ENCODE data around the gene WDR18. TPM values are rescaled to one million over a fixed set of nuclear protein-coding genes. Genes with fewer than 3 reads are reported as not detected.

WDR18 gene
- total and polyA plus RNA-seq, 2 donors (not counting 1 experiment from before 2014, with no cell fraction given): 10.0 to 42.3 TPM

- no peak for DNase-seq (ENCODE audit: low read depth in 2 of 2)
- Histone ChIP-seq H3K9me3 (ENCODE audit: control insufficient read depth, insufficient read depth, low read depth, low read length) (no peaks in the 10 kb centered on the region), H3K4me3 (replicated peaks in 1 of 4; ENCODE audit: control extremely low read depth in 1 of 4, insufficient read depth in 1 of 4, low read depth in 3 of 4, low read length in 4 of 4) (no peak overlapping the region), H3K79me2 (ENCODE audit: control insufficient read depth, insufficient read depth, low read length) (peaks cover 62% of the 10 kb centered on the region), H3K27me3 (ENCODE audit: control insufficient read depth, insufficient read depth, low read length) (no peaks in the 10 kb centered on the region), H3K9ac (ENCODE audit: insufficient read depth, low read length) (no peak overlapping the region), H3K4me2 (ENCODE audit: extremely low read depth, insufficient read depth, low read length) (no peak overlapping the region), H3K27ac (ENCODE audit: insufficient read depth, low read length) (no peak overlapping the region), H3K36me3 (ENCODE audit: control insufficient read depth, insufficient read depth, low read length) (peaks cover 10% of the 10 kb centered on the region), H3K4me1 (ENCODE audit: control insufficient read depth, extremely low read depth, insufficient read depth, low read length) (peaks cover 38% of the 10 kb centered on the region), H2AFZ (ENCODE audit: low read length) (no peak overlapping the region), H4K20me1 (ENCODE audit: control insufficient read depth, extremely low read depth, insufficient read depth, low read length) (no peaks in the 10 kb centered on the region)
- TF ChIP-seq EZH2 (IDR thresholded peaks at IDR 0.05; ENCODE audit: low read length, missing control alignments): no peak
- TF ChIP-seq, protein P1, sequence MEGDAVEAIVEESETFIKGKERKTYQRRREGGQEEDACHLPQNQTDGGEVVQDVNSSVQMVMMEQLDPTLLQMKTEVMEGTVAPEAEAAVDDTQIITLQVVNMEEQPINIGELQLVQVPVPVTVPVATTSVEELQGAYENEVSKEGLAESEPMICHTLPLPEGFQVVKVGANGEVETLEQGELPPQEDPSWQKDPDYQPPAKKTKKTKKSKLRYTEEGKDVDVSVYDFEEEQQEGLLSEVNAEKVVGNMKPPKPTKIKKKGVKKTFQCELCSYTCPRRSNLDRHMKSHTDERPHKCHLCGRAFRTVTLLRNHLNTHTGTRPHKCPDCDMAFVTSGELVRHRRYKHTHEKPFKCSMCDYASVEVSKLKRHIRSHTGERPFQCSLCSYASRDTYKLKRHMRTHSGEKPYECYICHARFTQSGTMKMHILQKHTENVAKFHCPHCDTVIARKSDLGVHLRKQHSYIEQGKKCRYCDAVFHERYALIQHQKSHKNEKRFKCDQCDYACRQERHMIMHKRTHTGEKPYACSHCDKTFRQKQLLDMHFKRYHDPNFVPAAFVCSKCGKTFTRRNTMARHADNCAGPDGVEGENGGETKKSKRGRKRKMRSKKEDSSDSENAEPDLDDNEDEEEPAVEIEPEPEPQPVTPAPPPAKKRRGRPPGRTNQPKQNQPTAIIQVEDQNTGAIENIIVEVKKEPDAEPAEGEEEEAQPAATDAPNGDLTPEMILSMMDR (conservative IDR thresholded peaks at IDR 0.05 in 1 of 2, IDR thresholded peaks at IDR 0.05 in 1 of 2; ENCODE audit: low read depth in 1 of 2, low read length in 2 of 2): no peak
Observed at GRCh38 chr19:937259-937694, 46.9 kb upstream of the WDR18 start.

DNA sequence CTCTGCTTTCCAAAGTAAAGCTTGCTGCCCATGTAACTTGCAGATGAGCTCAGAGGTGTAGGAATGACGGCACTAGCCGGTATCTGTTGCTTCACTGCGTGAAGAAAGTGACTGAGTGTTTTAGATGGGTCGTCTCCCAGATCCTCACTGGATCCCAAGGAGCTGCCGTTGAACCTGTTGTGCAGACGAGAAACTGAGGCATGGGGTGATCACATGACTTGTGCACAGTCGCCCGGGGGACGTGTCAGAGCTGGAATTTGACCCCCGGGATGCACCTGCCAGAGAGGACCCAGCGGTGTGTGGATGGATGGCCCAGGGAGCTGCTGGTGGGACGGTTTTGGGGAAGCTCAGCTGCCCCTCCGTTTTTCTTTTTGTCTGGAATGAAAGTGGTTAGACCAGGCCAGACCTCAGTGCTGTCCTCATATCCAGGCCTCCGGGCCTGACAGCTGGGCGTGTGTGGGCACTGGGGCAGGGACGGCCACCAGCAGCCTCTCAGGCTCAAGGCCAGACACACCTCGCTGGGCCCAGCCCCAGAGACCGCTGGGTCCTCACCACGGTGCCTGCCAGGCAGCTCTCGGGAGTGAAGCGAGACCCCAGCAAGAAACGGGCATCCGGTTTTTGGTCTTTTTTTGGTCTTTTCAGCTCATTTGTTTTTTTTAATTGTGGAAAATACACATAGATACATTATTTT lies 45.8 kb upstream of the WDR18 start:
- Histone ChIP-seq H3K79me2 (ENCODE audit: control insufficient read depth, insufficient read depth, low read length) (peaks cover 66% of the 10 kb centered on the region), H3K4me3 (replicated peaks in 1 of 4; ENCODE audit: control extremely low read depth in 1 of 4, insufficient read depth in 1 of 4, low read depth in 3 of 4, low read length in 4 of 4) (no peak overlapping the region), H3K9ac (ENCODE audit: insufficient read depth, low read length) (no peak overlapping the region), H3K4me2 (ENCODE audit: extremely low read depth, insufficient read depth, low read length) (no peak overlapping the region), H3K27ac (ENCODE audit: insufficient read depth, low read length) (no peak overlapping the region), H3K9me3 (ENCODE audit: control insufficient read depth, insufficient read depth, low read depth, low read length) (no peaks in the 10 kb centered on the region), H2AFZ (ENCODE audit: low read length) (no peak overlapping the region), H3K4me1 (ENCODE audit: control insufficient read depth, extremely low read depth, insufficient read depth, low read length) (peaks cover 29% of the 10 kb centered on the region), H3K27me3 (ENCODE audit: control insufficient read depth, insufficient read depth, low read length) (no peaks in the 10 kb centered on the region), H3K36me3 (ENCODE audit: control insufficient read depth, insufficient read depth, low read length) (peaks cover 9% of the 10 kb centered on the region), H4K20me1 (ENCODE audit: control insufficient read depth, extremely low read depth, insufficient read depth, low read length) (no peaks in the 10 kb centered on the region)
- TF ChIP-seq, protein P1 (conservative IDR thresholded peaks at IDR 0.05 in 1 of 2, IDR thresholded peaks at IDR 0.05 in 1 of 2; ENCODE audit: low read depth in 1 of 2, low read length in 2 of 2): no peak
- no peak for TF ChIP-seq EZH2 (IDR thresholded peaks at IDR 0.05; ENCODE audit: low read length, missing control alignments)
- no peak for DNase-seq (ENCODE audit: low read depth in 2 of 2)

DNA sequence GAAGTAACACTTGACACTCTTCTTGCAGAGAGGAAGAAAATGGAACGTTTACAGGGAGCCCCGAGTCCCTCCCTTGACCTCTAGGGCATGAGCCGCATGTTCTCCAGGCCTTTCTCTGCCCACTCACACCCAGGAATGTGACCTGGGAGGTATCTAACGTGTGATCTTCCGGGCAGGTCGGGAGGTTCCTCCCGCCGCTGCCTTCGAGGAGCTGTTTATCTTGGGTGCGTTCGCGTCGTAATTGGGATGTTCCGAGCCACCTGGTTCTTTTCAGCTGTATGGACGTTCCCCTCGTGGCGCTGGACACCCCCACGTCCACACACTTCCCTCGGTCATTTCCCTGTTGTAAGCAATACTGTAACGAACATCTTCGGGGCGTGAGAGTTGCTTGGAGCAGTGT lies 44.7 kb upstream of the WDR18 start:
- Histone ChIP-seq H3K9me3 (ENCODE audit: control insufficient read depth, insufficient read depth, low read depth, low read length) (no peaks in the 10 kb centered on the region), H3K4me1 (ENCODE audit: control insufficient read depth, extremely low read depth, insufficient read depth, low read length) (peaks cover 22% of the 10 kb centered on the region), H4K20me1 (ENCODE audit: control insufficient read depth, extremely low read depth, insufficient read depth, low read length) (no peaks in the 10 kb centered on the region), H3K4me3 (replicated peaks in 1 of 4; ENCODE audit: control extremely low read depth in 1 of 4, insufficient read depth in 1 of 4, low read depth in 3 of 4, low read length in 4 of 4) (no peak overlapping the region), H3K27me3 (ENCODE audit: control insufficient read depth, insufficient read depth, low read length) (no peaks in the 10 kb centered on the region), H3K4me2 (ENCODE audit: extremely low read depth, insufficient read depth, low read length) (no peak overlapping the region), H3K36me3 (ENCODE audit: control insufficient read depth, insufficient read depth, low read length) (peaks cover 5% of the 10 kb centered on the region), H2AFZ (ENCODE audit: low read length) (no peak overlapping the region), H3K27ac (ENCODE audit: insufficient read depth, low read length) (peak overlapping the region; percentile 22), H3K79me2 (ENCODE audit: control insufficient read depth, insufficient read depth, low read length) (peaks cover 69% of the 10 kb centered on the region), H3K9ac (ENCODE audit: insufficient read depth, low read length) (no peak overlapping the region)
- no peak for TF ChIP-seq EZH2 (IDR thresholded peaks at IDR 0.05; ENCODE audit: low read length, missing control alignments)
- DNase-seq (ENCODE audit: low read depth in 2 of 2): no peak

Data from fibroblast of lung (primary cell).